Measurements from ENCODE around the gene RPS8.
"Not testable (repeated sequence)": the region's sequence is repeated elsewhere in the genome, so short reads cannot be mapped to it uniquely, and the experiment has no call there.

GRCh38 chr1:44738953-44739306 lies 36.4 kb upstream of the RPS8 start:
- not testable (repeated sequence) for TF ChIP-seq CTCF (IDR thresholded peaks at IDR 0.05; ENCODE audit: low read depth, low read length); EZH2phosphoT487 (IDR thresholded peaks at IDR 0.05; ENCODE audit: low read depth)
